C4-2B (cell line): ENCODE data around the gene TARBP2.

Experiments used
- CTCF ChIP-seq: fragments of 450-650 bp; conservative IDR thresholded peaks from 2 replicates; pipeline ENCODE4 v1.5.1; 2017; ENCODE audit warnings: mild to moderate bottlenecking
- ZFX ChIP-seq: fragments of 450-650 bp; IDR thresholded peaks from 2 replicates; pipeline ENCODE4 v1.6.1; 2017

- TF ChIP-seq CTCF: no peak
- no peak for TF ChIP-seq ZFX
Observed at GRCh38 chr12:53492830-53493609, 8.1 kb upstream of the TARBP2 start.
